Gastroesophageal sphincter (tissue), 4 donors: Measurements from ENCODE around the gene PRKAR2A. TPM values are rescaled to one million over a fixed set of nuclear protein-coding genes. Genes with fewer than 3 reads are reported as not detected.

Experiments used
- ATAC-seq: fragments of 150-250 bp; one replicate; pipeline ENCODE4 v1.9.1; 2016; ENCODE audit warnings: mild to moderate bottlenecking, moderate library complexity
- H3K27ac ChIP-seq, 4 donors: fragments of 200-600 bp; sonication (generic) in 3 of 4; 1 replicate in 3 of 4; 2 replicates in 1 of 4; pipeline ENCODE4 v1.5.1; 2016 to 2019
- H3K27me3 ChIP-seq: fragments of 200-600 bp; sonication (generic); one replicate; pipeline ENCODE4 v1.5.1; 2019
- H3K36me3 ChIP-seq, 2 donors: fragments of 200-600 bp; sonication (generic); one replicate each; pipeline ENCODE4 v1.5.1; 2019; ENCODE audit warnings: control low read depth in 1 of 2
- H3K4me1 ChIP-seq, 3 donors: fragments of 200-600 bp; sonication (generic); 1 replicate in 2 of 3; 2 replicates in 1 of 3; pipeline ENCODE4 v1.5.1; 2016 to 2019; ENCODE audit warnings: control low read depth in 2 of 3
- H3K4me3 ChIP-seq, 2 donors: fragments of 200-600 bp; sonication (generic); one replicate each; pipeline ENCODE4 v1.5.1; 2019; ENCODE audit warnings: mild to moderate bottlenecking in 1 of 2, moderate library complexity in 1 of 2
- H3K9me3 ChIP-seq, 3 donors: fragments of 200-600 bp; sonication (generic); one replicate each; pipeline ENCODE4 v1.5.1; 2017 to 2019; ENCODE audit warnings: control low read depth in 2 of 3
- CTCF ChIP-seq, 4 experiments: fragments of 200-600 bp in 2 of 4; fragments of 450-650 bp in 2 of 4; sonication (generic) in 1 of 4; IDR thresholded peaks; one replicate each; pipeline ENCODE4 v1.5.1; 2017 to 2019; ENCODE audit warnings: antibody characterized with exemption in 4 of 4, mild to moderate bottlenecking in 2 of 4, moderate library complexity in 2 of 4
- EP300 ChIP-seq: sonication (generic); formaldehyde crosslinking; IDR thresholded peaks from one replicate; pipeline ENCODE4 v1.6.1; 2017; ENCODE audit warnings: antibody characterized with exemption, mild to moderate bottlenecking
- POLR2A ChIP-seq, 2 donors: fragments of 450-650 bp; IDR thresholded peaks; one replicate each; pipeline ENCODE4 v1.6.1; 2017; ENCODE audit warnings: antibody characterized with exemption in 2 of 2, mild to moderate bottlenecking in 2 of 2, moderate library complexity in 1 of 2
- POLR2AphosphoS5 ChIP-seq: sonication (generic); formaldehyde crosslinking; IDR thresholded peaks from one replicate; pipeline ENCODE4 v1.6.1; 2017; ENCODE audit warnings: antibody characterized with exemption
- WGBS, 2 donors: methylation state at CpG; one replicate each; pipeline ENCODE4 v1.1.5; 2018; ENCODE audit warnings: low coverage in 1 of 2; 5-methylcytosine and 5-hydroxymethylcytosine counted together
- total RNA-seq, 4 donors: library from RNA; depleted of rRNA; stranded (reverse); fragments of >200 nt; gene quantifications; one replicate each; pipeline ENCODE4 v1.1.0, GENCODE V29; 2016

Gene PRKAR2A
- total RNA-seq, 4 donors from 2014 or later: 33.7 to 45.0 (median 44.0) TPM

- Histone ChIP-seq H3K36me3 (peaks cover 0 to 6% of the 10 kb centered on the region in 2 donors), H3K4me1 (peaks cover 11 to 29% (median 14%) of the 10 kb centered on the region in 3 donors), H3K4me3 (no peak overlapping the region), H3K27me3 (no peaks in the 10 kb centered on the region), H3K27ac (peak overlapping the region in 2 of 4 donors; percentile 91 to 98), H3K9me3 (no peaks in the 10 kb centered on the region)
- 85% methylated on average over 6 of the region's 8 CpGs; no CpG with 5 or more reads in 1 of the 2 donors for WGBS, 2 donors
- no peak for ATAC-seq
- TF ChIP-seq CTCF (IDR thresholded peaks at IDR 0.05) (no peak), EP300 (no peak), POLR2AphosphoS5 (no peak), POLR2A (IDR thresholded peaks at IDR 0.05) (no peak)
Measured at GRCh38 chr3:48848816-48849515, 1.3 kb upstream of the PRKAR2A start.

GRCh38 chr3:48847053-48847503 is 596 bp downstream of the PRKAR2A start:
- TF ChIP-seq CTCF (IDR thresholded peaks at IDR 0.05) (peak in 1 of 4 experiments; percentile 5), POLR2AphosphoS5 (peak; percentile 12), EP300 (no peak)
- Histone ChIP-seq H3K27ac (peak overlapping the region; percentile 89 to 98 (median 93)), H3K27me3 (no peaks in the 10 kb centered on the region), H3K36me3 (no peaks in the 10 kb centered on the region), H3K9me3 (no peaks in the 10 kb centered on the region), H3K4me1 (peaks cover 11 to 29% (median 14%) of the 10 kb centered on the region in 3 donors), H3K4me3 (peak overlapping the region; percentile 68 to 94)
- WGBS, 2 donors: 0% methylated on average over 3 to 14 of the region's 42 CpGs
- peak; percentile 68 for ATAC-seq

- Histone ChIP-seq H3K9me3 (no peaks in the 10 kb centered on the region), H3K27me3 (no peaks in the 10 kb centered on the region), H3K4me3 (peak overlapping the region in 1 of 2 donors; percentile 94), H3K36me3 (no peaks in the 10 kb centered on the region), H3K4me1 (peaks cover 11 to 29% (median 14%) of the 10 kb centered on the region in 3 donors), H3K27ac (no peak overlapping the region)
- TF ChIP-seq POLR2AphosphoS5 (no peak), CTCF (IDR thresholded peaks at IDR 0.05) (no peak), POLR2A (IDR thresholded peaks at IDR 0.05) (no peak), EP300 (no peak)
- 21 to 44% methylated on average over 2 of the region's 2 CpGs for WGBS, 2 donors
- ATAC-seq: no peak
Measured at GRCh38 chr3:48845170-48845569, 2.5 kb downstream of the PRKAR2A start.

GRCh38 chr3:48837163-48837562 is 10.5 kb downstream of the PRKAR2A start:
- ATAC-seq: no peak
- Histone ChIP-seq H3K27me3 (no peaks in the 10 kb centered on the region), H3K27ac (no peak overlapping the region), H3K4me1 (peaks cover 0 to 17% (median 0%) of the 10 kb centered on the region in 3 donors), H3K36me3 (peaks cover 0 to 12% of the 10 kb centered on the region in 2 donors), H3K4me3 (no peak overlapping the region), H3K9me3 (no peaks in the 10 kb centered on the region)
- WGBS, 2 donors: 70 to 71% methylated on average over 1 to 2 of the region's 2 CpGs
- TF ChIP-seq POLR2AphosphoS5 (no peak), CTCF (IDR thresholded peaks at IDR 0.05) (no peak), POLR2A (IDR thresholded peaks at IDR 0.05) (no peak), EP300 (no peak)
